HT1080 (cell line): ENCODE results near the gene KSR2. TPM values are rescaled to one million over a fixed set of nuclear protein-coding genes. Genes with fewer than 3 reads are reported as not detected.
"Not testable (repeated sequence)": the region's sequence is repeated elsewhere in the genome, so short reads cannot be mapped to it uniquely, and the experiment has no call there.

Experiments used
- DNase-seq: peaks from one replicate; pipeline ENCODE4 v3.0.0-alpha.2; 2015; ENCODE audit warnings: low read depth
- total RNA-seq: library from RNA; depleted of rRNA; stranded (reverse); fragments of >200 nt; shearing (Covaris generic); gene quantifications from 2 replicates; pipeline ENCODE4 v1.2.3, GENCODE V29; 2014

Gene KSR2
- total RNA-seq, 1 experiment from 2014 or later = not detected

DNA sequence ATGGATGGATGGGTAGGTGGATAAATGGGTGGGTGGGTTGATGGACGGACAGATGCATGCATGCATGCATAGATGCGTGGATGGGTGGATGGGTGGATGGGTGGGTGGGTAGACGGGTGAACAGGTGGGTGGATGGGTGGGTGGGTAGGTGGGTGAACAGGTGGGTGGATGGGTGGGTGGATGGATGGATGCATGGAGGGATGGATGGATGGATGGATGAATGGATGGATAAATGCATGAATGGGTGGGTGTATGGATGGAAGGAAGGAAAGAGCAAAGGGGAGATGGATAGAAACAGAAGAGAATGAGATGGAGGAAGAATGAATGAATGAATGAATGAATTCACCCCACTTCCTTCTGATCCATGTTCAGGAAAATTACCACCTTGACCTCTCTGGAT lies 143.0 kb downstream of the KSR2 start:
- DNase-seq = no peak

DNA sequence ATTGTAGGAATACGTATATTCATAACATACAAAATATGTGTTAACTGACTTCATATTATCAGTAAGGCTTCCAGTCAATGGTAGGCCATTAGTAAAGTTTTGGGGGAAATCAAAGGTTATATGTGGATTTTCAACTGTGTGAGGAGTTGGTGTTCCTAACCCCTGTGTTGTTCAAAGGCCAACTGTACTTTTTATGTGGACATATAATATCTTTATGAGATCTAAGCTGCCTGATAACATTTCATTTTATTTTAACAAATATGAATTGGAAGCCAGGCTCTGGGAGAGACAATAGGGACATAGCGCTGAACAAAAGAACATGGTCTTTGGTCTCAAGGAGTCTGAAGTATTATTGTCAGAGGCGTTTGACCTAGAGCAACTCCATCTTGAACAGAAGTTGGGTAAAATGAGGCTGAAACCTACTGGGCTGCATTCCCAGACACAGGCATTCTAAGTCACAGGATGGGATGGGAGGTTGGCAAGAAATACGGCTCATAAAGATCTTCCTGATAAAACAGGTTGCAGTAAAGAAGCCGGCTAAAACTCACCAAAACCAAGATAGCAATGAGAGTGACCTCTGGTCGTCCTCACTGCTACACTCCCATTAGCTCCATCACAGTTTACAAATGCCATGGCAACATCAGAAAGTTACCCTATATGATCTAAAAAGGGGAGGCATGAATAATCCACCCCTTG lies 147.2 kb downstream of the KSR2 start:
- DNase-seq = no peak

DNA sequence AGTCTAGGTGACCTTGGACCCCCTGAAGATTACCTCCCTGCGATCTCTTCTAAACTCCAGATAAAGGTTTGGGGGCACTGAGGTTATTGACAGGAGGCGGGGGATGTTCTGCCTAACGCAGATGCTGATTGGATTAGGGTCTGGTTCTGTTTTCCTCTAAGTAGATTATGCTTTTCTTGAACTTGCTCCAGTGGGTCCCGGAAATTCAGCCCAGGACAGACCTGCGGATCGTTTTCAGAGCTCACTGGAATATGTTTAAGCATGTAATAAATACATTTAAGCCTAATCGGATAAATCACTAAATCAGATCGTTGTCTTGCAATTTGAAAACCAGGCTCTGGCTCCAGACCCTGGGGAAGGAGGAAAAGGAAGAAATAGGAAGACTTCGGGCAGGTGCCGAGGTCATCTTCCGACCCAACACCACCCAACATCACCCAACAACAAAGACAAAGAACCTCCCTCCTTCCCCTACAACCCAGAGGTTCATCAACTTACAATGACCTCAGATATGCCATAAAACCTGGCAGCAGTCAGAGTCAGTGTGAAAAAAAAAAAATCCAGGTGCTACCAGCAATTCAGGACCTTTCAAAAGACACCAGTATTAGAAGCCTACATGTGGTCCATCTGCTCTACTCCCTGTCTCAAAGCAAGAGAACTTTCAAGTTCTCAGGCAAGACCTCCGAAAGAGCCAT lies 148.4 kb downstream of the KSR2 start:
- no peak for DNase-seq

DNA sequence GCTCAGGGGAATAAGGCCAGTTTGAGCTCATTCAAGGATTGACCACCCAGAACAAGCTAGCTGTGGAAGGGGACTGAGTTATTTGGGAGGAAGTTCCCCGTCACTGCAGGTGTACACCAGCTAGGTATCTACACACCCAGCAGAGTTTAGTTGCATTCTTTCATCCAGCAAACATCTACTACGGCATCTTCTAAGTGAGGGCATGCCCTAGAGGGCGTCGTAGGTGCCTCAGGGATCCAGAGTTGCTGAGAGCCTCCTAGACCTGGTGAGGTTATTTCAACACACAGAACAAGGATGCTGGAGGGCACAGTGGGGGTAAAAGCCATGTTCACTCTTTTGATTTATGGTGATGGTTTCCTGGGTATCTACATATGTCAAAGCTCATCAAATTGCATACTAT lies 149.6 kb downstream of the KSR2 start:
- no peak for DNase-seq

DNA sequence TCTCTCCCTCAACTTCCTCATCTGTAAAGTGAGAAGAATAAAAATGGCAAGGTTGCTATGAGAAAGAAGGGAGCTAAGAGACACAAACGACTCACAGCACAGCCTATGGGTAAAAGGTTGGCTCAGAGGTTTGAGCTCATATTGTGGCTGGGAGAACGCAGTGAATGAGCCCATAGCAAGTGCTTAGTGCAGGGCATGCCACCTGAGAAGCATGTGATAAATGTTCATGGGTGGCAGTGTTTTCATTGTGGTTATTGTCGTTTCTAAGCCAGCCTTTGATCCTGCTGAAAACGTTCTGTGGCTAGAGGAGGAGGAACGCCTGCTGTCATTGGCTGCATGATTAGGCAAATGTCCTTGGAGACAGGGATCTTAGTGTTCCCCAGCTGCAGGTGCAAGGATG lies 150.4 kb downstream of the KSR2 start:
- no peak for DNase-seq

DNA sequence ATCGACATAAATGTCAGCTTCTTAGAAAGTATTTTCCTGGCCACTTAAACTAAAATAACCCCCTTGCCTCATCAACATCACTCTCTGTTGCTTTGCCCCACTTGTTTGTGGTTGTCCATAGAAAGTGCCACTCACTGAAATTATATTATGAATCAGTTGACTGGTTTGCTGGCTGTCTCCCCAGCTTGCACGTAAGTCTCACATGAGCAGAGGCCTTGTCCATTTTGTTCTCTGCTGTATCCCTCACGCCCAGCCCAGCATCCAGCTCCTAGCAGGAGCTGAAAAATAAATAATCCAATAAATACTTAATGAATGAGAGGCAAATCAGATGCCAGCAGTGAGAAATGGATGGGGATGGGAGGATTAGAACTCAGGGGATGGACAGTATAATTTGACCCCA lies 159.3 kb downstream of the KSR2 start:
- DNase-seq = no peak

DNA sequence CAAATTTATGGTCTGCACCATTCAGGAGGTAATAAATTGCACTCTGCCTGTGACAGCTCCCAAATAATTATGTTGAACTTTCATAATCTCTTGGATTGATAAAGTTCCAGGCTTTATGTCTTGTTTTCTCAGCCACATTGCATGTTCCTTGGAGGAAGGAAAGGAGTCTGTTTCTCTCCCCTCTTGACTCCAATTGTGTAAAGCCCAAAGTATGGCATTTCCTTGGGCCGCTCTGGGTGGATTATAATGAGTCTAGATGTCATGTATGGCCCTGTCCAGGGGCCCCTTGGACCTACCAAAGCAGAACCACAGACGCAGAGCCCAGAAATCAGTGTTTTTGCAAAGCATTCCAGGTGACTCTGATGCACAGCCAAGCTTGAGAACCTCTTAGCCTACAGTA lies 160.8 kb downstream of the KSR2 start:
- no peak for DNase-seq

DNA sequence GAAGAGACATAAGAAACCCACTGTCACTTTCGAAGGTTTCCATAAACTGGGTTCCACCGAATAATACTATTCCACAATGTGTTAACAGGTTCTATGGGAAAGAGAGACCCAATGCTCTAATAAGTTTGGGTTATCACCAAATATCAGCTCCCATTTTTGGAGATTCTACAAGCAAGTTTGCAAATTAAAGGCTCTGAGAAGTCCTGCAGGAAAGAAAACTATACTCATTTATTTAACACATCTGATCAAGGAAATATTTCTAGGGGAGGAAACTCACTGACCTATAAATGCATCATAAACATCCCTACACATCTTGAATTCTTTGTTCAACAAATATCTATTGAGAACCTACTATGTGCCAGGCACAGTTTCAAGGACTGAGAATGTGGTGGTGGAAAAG lies 161.4 kb downstream of the KSR2 start:
- DNase-seq = no peak

DNA sequence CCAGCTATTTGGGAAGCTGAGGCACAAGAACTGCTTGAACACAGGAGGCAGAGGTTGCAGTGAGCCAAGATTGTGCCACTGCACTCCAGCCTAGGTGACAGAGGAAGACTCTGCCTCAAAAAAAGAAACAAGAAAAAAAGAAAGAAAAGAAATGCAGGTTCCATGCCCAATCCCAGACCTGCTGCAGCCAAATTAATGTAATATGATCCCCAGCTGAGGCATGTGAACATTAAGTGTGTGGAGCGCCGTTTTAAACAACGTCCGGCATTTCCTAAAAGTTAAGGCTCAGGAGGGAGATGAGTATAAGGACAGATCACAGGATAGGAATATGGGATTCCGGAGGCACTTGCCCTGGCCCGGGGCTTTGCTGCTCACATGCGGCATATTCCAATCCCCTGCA lies 162.9 kb downstream of the KSR2 start:
- no peak for DNase-seq

DNA sequence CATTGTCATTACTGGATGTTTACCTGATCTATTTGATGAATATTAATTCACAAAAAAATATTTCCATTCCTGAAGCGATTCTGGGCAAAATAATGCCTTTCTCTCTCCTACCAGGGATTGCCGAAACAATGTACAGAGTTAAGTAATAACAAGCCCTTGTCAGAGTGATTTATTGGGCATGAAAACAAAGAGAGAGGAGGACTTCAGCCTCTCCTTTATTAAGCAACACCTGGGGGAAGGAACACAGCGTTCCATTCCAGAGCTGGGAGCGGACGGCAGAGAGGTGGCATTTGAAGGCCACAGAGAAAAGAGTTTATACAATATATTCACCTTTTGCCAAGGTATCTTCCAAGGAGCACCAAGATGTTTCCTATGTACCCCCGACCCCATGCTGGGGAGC lies 165.8 kb downstream of the KSR2 start:
- no peak for DNase-seq

DNA sequence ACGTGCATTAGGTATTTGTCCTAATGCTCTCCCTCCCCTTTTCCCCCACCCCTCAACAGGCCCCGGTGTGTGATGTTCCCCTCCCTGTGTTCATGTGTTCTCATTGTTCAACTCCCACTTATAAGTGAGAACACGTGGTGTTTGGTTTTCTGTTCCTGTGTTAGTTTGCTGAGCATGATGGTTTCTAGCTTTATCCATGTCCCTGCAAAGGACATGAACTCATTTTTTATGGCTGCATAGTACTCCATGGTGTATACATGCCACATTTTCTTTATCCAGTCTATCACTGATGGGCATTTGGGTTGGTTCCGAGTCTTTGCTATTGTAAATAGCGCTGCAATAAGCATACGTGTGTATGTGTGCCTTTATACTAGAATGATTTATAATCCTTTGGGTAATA lies 168.1 kb downstream of the KSR2 start:
- not testable (repeated sequence) for DNase-seq

DNA sequence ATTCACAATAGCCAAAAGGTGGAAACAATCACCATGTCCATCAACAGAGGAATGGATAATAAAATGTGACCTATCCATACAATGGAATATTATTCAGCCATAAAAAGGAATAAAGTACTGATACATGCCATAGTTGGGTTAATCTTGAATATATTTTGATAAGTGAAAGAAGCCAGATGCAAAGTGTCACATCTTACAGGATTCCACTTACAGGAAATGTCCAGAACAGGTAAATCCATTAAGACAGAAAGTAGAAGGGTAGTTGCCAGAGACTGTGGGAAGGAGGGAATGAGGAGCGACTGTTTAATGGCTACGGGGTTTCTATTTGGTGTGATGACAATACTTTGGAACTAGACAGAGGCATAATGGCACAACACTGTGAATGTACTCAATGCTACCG lies 171.6 kb downstream of the KSR2 start:
- DNase-seq = no peak

DNA sequence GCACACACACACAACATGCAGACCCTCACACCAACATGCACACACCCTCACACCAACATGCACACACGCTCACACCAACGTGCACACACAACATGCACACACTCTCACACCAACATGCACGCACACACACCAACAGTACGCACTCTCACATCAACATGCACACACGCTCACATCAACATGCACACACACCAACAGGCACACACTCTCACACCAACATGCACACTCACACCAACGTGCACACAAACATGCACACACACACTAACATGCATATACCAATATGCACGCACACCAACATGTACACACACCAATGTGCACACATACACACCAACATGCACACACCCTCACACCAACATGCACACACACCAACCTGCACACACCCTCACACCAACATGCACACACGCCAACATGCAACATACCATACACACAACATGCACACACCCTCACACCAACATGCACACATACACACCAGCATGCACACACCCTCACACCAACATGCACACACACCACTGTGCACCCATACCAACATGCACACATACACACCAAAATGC lies 175.8 kb downstream of the KSR2 start:
- no peak for DNase-seq

DNA sequence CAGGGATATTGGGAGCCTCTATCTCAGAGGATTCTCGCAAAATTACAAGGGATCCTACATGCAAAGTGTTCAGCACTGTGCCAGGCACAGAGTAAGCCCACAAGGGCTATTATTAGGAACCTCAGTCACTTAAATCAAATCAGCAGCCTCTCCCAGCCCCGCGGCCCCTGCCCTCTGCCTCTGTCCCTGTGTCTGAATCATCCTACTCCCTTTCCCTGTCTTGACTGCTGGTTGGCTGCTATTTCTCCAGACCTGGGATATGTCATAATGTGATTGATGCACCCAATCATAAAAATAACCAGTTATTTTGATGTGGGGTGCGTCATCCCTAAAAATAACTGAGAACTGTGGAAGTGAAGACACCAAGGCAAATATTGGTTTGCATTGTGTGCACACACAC lies 176.3 kb downstream of the KSR2 start:
- no peak for DNase-seq

DNA sequence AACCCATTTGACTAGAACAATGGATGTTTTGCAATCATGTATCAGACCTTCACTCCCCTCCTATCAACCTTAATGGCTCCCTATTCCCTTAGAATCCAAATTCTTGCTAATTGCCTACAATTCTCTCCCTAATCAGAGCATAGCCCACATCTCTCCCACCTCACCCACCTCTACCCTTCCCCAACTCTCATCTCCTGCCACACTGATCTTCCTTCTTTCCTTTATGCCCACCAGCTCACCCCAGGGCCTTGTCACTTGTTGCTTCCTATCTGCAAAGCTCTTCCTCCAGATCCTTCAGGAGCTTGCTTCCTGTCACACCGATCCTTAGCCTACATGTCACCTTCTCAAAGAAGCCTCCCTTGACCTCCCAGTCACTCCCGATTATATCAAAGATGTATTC lies 177.8 kb downstream of the KSR2 start:
- DNase-seq = no peak

DNA sequence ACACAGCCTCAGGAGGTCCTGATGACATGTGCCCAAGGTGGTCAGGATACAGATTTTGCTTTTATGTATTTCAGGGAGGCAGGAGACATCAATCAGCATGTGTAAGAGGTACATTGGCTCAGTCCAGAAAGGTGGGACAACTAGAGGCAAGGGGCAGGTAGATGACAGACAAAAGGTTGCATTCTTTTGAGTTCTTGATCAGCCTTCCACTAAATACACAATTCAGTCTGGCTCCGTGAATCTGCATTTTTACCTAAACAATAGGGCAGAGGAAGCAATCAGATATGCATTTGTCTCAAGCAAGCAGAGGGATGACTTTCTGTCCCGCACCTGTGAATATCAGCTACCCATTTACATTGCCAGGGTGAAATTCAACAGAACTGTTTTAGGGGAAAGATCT lies 178.6 kb downstream of the KSR2 start:
- no peak for DNase-seq

DNA sequence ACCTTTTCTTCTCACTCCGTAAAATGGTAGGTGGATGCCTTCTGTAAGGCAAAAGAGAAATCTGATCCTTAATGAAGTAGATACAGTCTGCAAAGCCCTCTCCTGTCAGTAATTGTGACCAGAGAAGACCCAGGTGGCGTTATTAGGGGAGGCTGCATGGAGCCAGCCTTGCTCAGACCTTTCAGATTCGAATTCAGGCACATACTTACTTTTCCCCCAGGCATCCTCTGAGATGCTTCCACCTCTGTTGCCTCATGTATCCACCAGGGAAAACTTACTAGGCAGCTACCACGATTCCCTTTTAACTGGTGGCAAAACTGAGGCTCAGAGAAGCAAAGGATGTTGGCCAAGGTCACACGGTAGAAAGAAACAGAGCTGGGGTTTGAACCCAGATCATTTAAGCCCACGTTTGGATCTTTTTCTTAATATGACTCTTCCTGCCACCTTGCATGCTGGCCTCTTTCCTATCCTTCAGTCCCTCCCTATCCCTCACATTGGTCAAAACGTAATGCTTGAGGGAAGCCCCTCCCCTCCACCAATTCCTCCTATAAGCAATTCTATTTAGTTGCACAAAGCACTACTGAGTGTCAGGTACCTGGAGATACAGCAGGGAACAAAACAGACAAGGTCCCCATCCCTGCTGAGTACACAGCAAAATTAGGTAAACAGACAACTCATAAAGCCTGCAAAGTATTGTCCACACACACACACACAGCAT lies 179.4 kb downstream of the KSR2 start:
- no peak for DNase-seq

DNA sequence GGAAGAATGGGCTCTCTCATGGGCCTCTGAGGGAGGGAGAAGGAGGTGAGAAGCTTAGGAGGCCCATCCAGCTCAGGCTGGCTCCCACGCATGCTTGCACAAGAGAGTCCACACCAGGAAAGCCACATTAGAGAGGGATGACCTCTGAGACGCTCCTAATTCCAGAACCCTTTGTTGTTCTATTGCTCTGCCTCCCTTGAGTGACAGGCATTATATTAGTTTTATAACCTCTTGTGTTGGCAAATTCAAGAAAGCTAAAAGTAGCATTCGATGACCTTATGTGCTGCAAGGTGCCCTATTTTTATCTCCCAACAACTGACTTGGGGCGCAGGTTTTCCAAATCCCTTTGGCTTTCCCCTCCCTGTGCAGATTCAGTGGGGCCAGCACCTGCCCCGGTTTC lies 190.1 kb downstream of the KSR2 start:
- DNase-seq = no peak

DNA sequence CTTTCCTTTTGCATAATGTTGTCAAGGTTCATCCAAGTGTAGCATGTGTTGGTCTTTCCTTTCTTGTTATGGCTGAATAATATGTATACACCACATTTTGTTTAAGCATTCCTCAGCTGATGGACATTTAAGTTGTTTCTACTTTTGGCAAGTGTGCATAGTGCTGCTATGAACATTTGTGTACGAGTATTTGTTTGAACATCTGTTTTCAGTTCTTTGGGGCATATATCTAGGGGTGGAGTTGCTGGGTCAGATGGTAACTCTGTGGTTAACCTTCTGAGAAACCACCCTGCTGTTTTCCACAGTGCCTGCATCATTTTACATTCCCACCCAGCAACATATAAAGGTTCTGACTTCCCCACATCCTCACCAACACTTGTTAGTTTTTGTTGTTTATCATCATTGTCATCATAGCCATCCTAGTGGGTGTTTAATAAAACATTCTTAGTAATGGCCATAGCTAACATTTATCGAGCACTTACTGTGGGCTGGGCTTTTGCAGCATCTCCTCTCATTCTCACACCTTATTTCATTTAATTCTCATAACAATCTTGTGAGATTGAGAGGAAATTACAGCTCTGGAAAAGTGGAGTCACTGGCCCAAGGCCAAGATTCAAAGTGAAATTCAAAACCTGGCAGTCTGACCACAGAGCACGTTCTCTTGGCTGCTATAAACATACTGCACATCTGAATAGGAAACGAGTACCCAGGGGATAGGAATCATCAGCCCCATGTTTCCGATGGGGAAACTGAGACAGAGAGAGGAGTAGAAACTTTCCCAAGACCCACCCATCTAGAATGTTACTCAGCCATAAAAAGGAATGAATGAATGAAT lies 193.6 kb downstream of the KSR2 start:
- DNase-seq = no peak

DNA sequence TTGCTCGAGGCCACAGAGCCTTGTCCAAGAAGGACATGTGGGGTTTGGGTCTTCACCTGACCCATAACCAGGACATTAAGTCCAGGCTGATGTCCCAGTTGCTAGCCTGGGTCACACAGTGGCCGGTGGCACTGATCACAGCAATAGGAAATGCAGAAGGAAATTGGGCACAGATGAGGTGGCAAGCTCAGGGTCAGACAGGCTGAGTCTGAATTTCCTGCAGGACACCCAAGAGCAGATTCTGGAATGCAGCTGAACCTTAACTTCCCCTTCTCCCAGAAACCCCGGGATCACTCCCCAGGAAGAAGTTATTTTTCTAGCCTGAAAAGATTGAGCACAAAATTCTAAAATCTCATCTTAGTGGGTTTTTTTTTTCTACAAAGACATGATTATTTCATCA lies 199.9 kb downstream of the KSR2 start:
- DNase-seq = no peak

DNA sequence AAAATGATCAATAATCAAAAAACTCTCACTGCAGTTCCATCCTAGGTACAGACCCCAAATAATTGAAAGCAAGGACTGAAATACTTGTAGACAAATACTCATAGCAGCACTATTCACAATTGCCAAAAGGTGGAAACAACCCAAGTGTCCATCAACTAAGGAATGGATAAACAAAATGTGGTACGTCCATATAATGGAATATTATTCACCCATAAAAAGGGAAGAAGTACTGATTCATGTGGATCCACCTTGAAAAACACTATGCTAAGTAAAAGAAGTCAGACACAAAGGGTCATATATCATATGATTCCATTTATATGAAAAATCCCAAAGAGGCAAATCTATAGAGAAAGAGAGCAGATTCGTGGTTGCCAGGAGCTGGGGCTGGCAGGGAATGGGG lies 202.8 kb downstream of the KSR2 start:
- DNase-seq = no peak

DNA sequence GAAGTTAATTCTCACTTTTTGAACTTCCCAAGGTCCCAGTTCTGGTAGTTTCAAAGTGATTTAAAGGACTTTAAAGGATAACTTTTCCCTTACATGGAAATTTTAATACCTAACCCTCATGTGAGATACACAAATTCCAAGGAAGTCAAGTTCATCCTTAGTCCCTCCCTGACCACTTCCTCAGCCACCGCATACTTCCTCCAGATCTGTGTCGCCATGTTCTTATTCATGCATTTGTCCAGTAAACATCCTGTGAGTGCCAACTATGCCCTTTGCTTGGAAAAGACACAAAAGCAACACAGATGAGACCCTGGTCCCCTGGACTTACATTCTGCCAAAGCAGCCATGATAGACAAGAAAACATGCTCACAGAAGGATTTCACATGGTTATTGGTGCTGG lies 206.6 kb downstream of the KSR2 start:
- no peak for DNase-seq
